PC-3 (cell line): ENCODE results near the gene TAF3. TPM values are rescaled to one million over a fixed set of nuclear protein-coding genes. Genes with fewer than 3 reads are reported as not detected.
"Not testable (repeated sequence)": the region's sequence is repeated elsewhere in the genome, so short reads cannot be mapped to it uniquely, and the experiment has no call there.

ENCODE experiments used
- ATAC-seq: fragments of 200-7000 bp; cut with Tn5 transposase; 2 replicates; pipeline ENCODE4 v1.9.1; 2020; ENCODE audit warnings: mild to moderate bottlenecking, moderate library complexity
- BruUV-seq: library from RNA; stranded (reverse); fragments of 400-500 nt; replicated peaks from 2 replicates; lab custom pipeline; 2021; lab: Mats Ljungman, UMichigan
- CTCF ChIA-PET: fragments of 300-600 bp; sonication (Branson Sonifier 250); formaldehyde crosslinking; loops from one replicate; lab custom pipeline; 2022; ENCODE audit warnings: antibody characterized with exemption; lab: Charles Lee
- POLR2A ChIA-PET: fragments of 300-600 bp; sonication (Branson Sonifier 250); formaldehyde crosslinking; loops from one replicate; lab custom pipeline; 2022; ENCODE audit warnings: antibody characterized with exemption; ENCODE audit not compliant: unreplicated experiment; lab: Charles Lee
- DNase-seq: peaks from one replicate; pipeline ENCODE4 v3.0.0-alpha.2; 2015
- H2AFZ ChIP-seq: fragments of 300-600 bp; sonication (generic); 2 replicates; pipeline ENCODE4 v1.6.0; 2016; ENCODE audit warnings: antibody characterized with exemption, low read length
- H3F3A ChIP-seq: fragments of 300-600 bp; sonication (generic); one replicate; pipeline ENCODE4 v1.6.0; 2017; ENCODE audit warnings: antibody characterized with exemption, low read length, control low read depth, mild to moderate bottlenecking; ENCODE audit not compliant: unreplicated experiment
- H3K27ac ChIP-seq: fragments of 300-600 bp; sonication (generic); 2 replicates; pipeline ENCODE4 v1.5.1; 2016; ENCODE audit warnings: mild to moderate bottlenecking, low read length
- H3K27me3 ChIP-seq: fragments of 300-600 bp; sonication (generic); 2 replicates; pipeline ENCODE4 v1.6.1; 2016; ENCODE audit warnings: low read length, mixed read lengths
- H3K36me3 ChIP-seq: fragments of 300-600 bp; sonication (generic); 2 replicates; pipeline ENCODE4 v1.6.1; 2016; ENCODE audit warnings: low read depth, mixed run types, low read length, mixed read lengths
- H3K4me1 ChIP-seq: fragments of 300-600 bp; sonication (generic); 2 replicates; pipeline ENCODE4 v1.5.1; 2016; ENCODE audit warnings: low read length; ENCODE audit not compliant: insufficient read depth
- H3K4me2 ChIP-seq: fragments of 300-600 bp; sonication (generic); 2 replicates; pipeline ENCODE4 v1.6.0; 2016; ENCODE audit warnings: low read length
- H3K4me3 ChIP-seq: fragments of 300-600 bp; sonication (generic); 2 replicates; pipeline ENCODE4 v1.5.1; 2016; ENCODE audit warnings: mild to moderate bottlenecking, low read length, mixed read lengths
- H3K79me2 ChIP-seq: fragments of 300-600 bp; sonication (generic); 2 replicates; pipeline ENCODE4 v1.6.1; 2017; ENCODE audit warnings: low read length, mixed read lengths
- H3K9ac ChIP-seq: fragments of 300-600 bp; sonication (generic); 2 replicates; pipeline ENCODE4 v1.6.0; 2016; ENCODE audit warnings: mild to moderate bottlenecking, low read length
- H3K9me2 ChIP-seq: fragments of 300-600 bp; sonication (generic); replicated peaks from 2 replicates; pipeline ENCODE4 v1.6.1; 2016; ENCODE audit warnings: mixed run types, low read length, mixed read lengths
- H3K9me3 ChIP-seq: fragments of 300-600 bp; sonication (generic); 2 replicates; pipeline ENCODE4 v1.6.1; 2016; ENCODE audit warnings: low read length, mixed read lengths
- H4K20me1 ChIP-seq: fragments of 300-600 bp; sonication (generic); 2 replicates; pipeline ENCODE4 v1.6.1; 2016; ENCODE audit warnings: low read length, mixed read lengths
- CTCF ChIP-seq: fragments of 300-600 bp; sonication (generic); conservative IDR thresholded peaks from 2 replicates; pipeline ENCODE4 v1.5.1; 2017; ENCODE audit warnings: antibody characterized with exemption, low read depth, mild to moderate bottlenecking, low read length
- EZH2 ChIP-seq: fragments of 300-600 bp; sonication (generic); IDR thresholded peaks from one replicate; pipeline ENCODE4 v1.6.1; 2017; ENCODE audit warnings: antibody characterized with exemption, mild to moderate bottlenecking, low read length; ENCODE audit not compliant: unreplicated experiment
- EZH2phosphoT487 ChIP-seq: fragments of 300-600 bp; sonication (generic); IDR thresholded peaks from 2 replicates; pipeline ENCODE4 v1.6.1; 2018; ENCODE audit warnings: mild to moderate bottlenecking, antibody characterized with exemption, low read length, borderline replicate concordance
- intact Hi-C: fragments of 100-400 bp; cut with micrococcal nuclease; formaldehyde crosslinking; loops from 2 replicates; pipeline ENCODE4 v1.9.0; 2023
- total RNA-seq: library from RNA; depleted of rRNA; stranded (reverse); fragments of >200 nt; gene quantifications from 2 replicates; pipeline ENCODE4 v1.2.3, GENCODE V29; 2014

Gene TAF3
- total RNA-seq, 1 experiment from 2014 or later, result 2.0 TPM

GRCh38 chr10:8026349-8027259 is 208.3 kb downstream of the TAF3 start:
- CTCF ChIA-PET, result interaction anchor here (0.6 kb wide), 2 partner anchors 22 to 1202 kb away, joined by 3 to 5 read pairs; no protein-coding TSS in a partner anchor

DNA sequence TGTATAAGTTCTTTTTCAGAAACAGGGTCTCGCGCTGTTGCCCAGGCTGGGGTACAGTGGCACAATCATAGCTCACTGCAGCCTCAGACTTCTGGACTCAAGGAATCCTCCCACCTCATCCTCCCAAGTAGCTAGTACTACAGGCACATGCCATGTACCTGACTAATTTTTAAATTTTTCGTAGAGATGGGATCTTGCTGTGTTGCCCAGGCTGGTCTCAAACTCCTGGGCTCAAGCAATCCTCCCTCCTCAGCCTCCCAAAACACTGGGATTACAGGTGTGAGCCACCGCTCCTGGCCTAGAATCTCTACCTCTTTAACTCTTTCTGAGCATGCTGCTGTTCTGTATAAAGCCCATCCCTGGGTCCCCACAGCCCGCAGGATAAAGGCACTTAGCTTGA is 212.9 kb downstream of the TAF3 start:
- H3K9me2 ChIP-seq, H3K79me2 ChIP-seq, H3K27me3 ChIP-seq, H3K9me3 ChIP-seq, H4K20me1 ChIP-seq, POLR2A ChIA-PET, H3K36me3 ChIP-seq, ATAC-seq, BruUV-seq, H3K4me2 ChIP-seq, intact Hi-C loops, H2AFZ ChIP-seq, H3F3A ChIP-seq, H3K27ac ChIP-seq, CTCF ChIA-PET, H3K4me1 ChIP-seq, H3K9ac ChIP-seq, H3K4me3 ChIP-seq, DNase-seq: not testable (repeated sequence)

More at GRCh38 chr10:8026349-8027259, 208.3 kb downstream of the TAF3 start:
- intact Hi-C loops, result loop anchor here (5.0 kb wide), 1 partner anchor 154 kb away; no protein-coding TSS in a partner anchor
- TF ChIP-seq EZH2, result no peak
- no peak for TF ChIP-seq CTCF
- no peak for TF ChIP-seq EZH2phosphoT487
- H3K4me2 ChIP-seq, result peak overlapping the region; percentile 83
- BruUV-seq, result no TSS peak
- no peaks in the 10 kb centered on the region for H3K9me2 ChIP-seq
- H3K9ac ChIP-seq, result no peak overlapping the region
- peak; percentile 5 for DNase-seq
- no peak overlapping the region for H3K27ac ChIP-seq
- peak overlapping the region; percentile 63 for H3K4me3 ChIP-seq
- H3K27me3 ChIP-seq, result no peaks in the 10 kb centered on the region
- POLR2A ChIA-PET, result no interaction called here
- H4K20me1 ChIP-seq, result no peaks in the 10 kb centered on the region
- no peaks in the 10 kb centered on the region for H3K4me1 ChIP-seq
- no peaks in the 10 kb centered on the region for H3F3A ChIP-seq
- H2AFZ ChIP-seq, result peak overlapping the region; percentile 82
- no peaks in the 10 kb centered on the region for H3K79me2 ChIP-seq
- no peaks in the 10 kb centered on the region for H3K9me3 ChIP-seq
- H3K36me3 ChIP-seq, result no peaks in the 10 kb centered on the region
- peak; percentile 56 for ATAC-seq

DNA sequence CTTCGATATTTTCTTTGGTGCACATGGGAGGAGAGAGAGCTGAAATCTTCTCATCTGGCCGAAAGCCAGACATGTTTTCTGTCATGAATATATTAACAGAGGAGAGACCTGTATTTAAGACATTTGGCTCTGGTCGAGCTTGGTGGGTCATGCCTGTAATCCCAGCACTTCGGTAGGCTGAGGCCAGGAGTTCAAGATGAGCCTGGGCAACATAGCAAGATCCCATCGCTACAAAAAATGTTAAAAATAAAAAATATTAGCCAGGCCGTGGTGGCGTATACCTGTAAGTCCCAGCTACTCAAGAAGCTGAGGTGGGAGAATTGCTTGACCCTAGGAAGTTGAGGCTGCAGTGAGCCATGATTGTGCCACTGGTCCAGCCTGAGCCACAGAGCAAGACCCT is 214.3 kb downstream of the TAF3 start:
- H3K27me3 ChIP-seq, result peaks cover 9% of the 10 kb centered on the region; the same call in 1 of the 2 replicates
- ATAC-seq (no peak), DNase-seq (no peak)
- H3K4me1 ChIP-seq, result no peaks in the 10 kb centered on the region
- no peaks in the 10 kb centered on the region for H4K20me1 ChIP-seq
- no peak overlapping the region for H3K4me3 ChIP-seq
- no peaks in the 10 kb centered on the region for H3K79me2 ChIP-seq
- intact Hi-C loops, result no loop called here
- ChIA-PET CTCF (no interaction called here), POLR2A (no interaction called here)
- H3K36me3 ChIP-seq, result no peaks in the 10 kb centered on the region
- no peaks in the 10 kb centered on the region for H3F3A ChIP-seq
- H2AFZ ChIP-seq, result no peak overlapping the region
- no peak overlapping the region for H3K27ac ChIP-seq
- H3K9ac ChIP-seq, result no peak overlapping the region
- BruUV-seq, result no TSS peak
- no peak overlapping the region for H3K4me2 ChIP-seq
- TF ChIP-seq EZH2 (no peak), CTCF (no peak), EZH2phosphoT487 (no peak)
- H3K9me3 ChIP-seq, result no peaks in the 10 kb centered on the region
- H3K9me2 ChIP-seq, result no peaks in the 10 kb centered on the region
